ENCODE data around the gene MTHFD1. TPM values are rescaled to one million over a fixed set of nuclear protein-coding genes. Genes with fewer than 3 reads are reported as not detected.
"Not testable (repeated sequence)": the region's sequence is repeated elsewhere in the genome, so short reads cannot be mapped to it uniquely, and the experiment has no call there.

Gene MTHFD1
- total RNA-seq, 2 experiments from 2014 or later, result 165 to 166 TPM

DNA sequence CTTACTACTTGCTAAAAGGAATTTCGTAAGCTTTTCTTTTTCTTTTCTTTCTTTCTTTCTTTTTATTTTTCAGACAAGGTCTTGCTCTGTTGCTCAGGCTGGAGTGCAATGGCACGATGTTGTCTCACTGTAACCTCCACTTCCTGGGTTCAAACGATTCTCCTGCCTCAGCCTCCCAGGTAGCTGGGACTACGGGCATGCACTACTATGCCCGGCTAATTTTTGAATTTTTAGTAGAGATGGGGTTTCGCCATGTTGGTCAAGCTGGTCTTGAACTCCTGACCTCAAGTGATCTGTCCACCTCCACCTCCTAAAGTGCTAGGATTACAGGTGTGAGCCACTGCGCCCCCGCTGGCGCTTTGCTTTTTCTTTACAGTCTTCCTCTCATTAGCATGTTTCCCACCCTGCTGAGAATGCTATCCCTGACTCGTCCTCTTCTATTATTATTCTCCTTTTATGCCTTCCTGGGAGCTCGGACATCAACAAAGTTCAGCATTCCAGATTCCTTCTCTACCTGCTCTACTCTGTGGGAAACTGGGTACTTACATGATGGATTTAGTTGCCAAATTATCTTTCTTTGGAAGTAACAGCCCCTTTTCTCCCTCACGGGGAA lies 3.1 kb downstream of the MTHFD1 start:
- H3K27me3 Mint-ChIP-seq, result no peaks in the 10 kb centered on the region
- peaks cover 46% of the 10 kb centered on the region for H3K36me3 Mint-ChIP-seq (ENCODE audit: low read depth)
- ChIA-PET POLR2A (no interaction called here), CTCF (interaction anchor here (1.0 to 1.5 kb wide), 3 partner anchors 11 to 98 kb away, joined by 3 to 4 read pairs (median 4); no protein-coding TSS in a partner anchor)
- H3K27ac Mint-ChIP-seq, result no peak overlapping the region
- H3K9me3 Mint-ChIP-seq, result no peaks in the 10 kb centered on the region
- peaks cover 66% of the 10 kb centered on the region for H3K4me1 Mint-ChIP-seq
- DNase-seq, result no peak
- H3K4me3 Mint-ChIP-seq, result peak overlapping the region; percentile 21

DNA sequence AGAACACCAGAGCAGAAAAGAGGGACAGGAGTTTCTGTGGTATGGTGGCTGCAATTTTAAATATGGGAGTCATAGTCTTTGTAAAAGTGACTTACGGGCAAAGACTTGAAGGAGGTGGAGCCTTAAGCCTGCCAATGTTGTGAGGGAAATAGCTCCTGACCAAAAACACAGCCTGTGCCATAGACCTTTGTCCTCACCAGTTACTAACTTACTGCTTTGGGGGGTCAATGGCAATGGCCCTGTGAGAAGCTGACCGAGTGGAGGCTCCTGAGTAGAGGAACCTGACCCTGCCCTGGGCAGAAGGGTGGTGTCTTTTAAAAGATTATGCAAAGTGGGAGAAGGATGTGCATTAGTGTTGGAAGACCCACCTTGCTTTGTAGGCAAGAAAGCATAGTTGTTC lies 3.8 kb downstream of the MTHFD1 start:
- DNase-seq, result no peak
- CTCF ChIA-PET, result interaction anchor here (1.0 to 1.8 kb wide), 5 partner anchors 9 to 38 kb away, joined by 3 to 7 read pairs (median 5); no protein-coding TSS in a partner anchor
- Mint-ChIP-seq H3K4me3 (no peak overlapping the region), H3K27ac (no peak overlapping the region), H3K36me3 (ENCODE audit: low read depth) (peaks cover 46% of the 10 kb centered on the region), H3K9me3 (no peaks in the 10 kb centered on the region), H3K27me3 (no peaks in the 10 kb centered on the region), H3K4me1 (peaks cover 63% of the 10 kb centered on the region)
- POLR2A ChIA-PET, result no interaction called here

DNA sequence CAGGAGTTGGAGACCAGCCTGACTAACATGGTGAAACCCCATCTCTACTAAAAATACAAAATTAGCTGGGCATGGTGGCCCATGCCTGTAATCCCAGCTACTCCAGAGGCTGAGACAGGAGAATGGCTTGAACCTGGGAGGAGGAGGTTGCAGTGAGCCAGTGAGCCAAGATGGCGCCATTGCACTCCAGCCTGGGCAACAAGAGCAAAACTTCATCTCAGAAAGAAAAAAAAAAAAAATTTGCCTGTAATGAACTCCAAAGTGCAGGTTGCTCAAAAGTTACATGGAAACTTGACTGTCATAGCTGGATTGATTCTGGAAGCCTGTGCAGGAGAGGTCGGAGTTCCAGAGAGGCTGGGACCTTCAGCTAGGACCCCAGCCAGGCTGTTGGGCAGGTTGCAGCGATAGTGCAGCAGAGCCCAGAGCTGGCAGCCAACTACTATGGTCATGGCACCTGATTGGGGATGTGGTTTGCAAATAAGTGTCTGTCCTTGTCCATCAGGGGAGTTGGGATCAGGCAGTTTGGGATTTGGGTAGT lies 5.1 kb downstream of the MTHFD1 start:
- peaks cover 47% of the 10 kb centered on the region for H3K36me3 Mint-ChIP-seq (ENCODE audit: low read depth)
- H3K4me3 Mint-ChIP-seq, H3K27me3 Mint-ChIP-seq, DNase-seq, POLR2A ChIA-PET, H3K9me3 Mint-ChIP-seq: not testable (repeated sequence)
- CTCF ChIA-PET, result interaction anchor here (0.6 to 2.3 kb wide), 8 partner anchors 10 to 235 kb away, joined by 4 to 8 read pairs (median 5); no protein-coding TSS in a partner anchor
- H3K4me1 Mint-ChIP-seq, result peaks cover 56% of the 10 kb centered on the region
- H3K27ac Mint-ChIP-seq, result peak overlapping the region; percentile 41

DNA sequence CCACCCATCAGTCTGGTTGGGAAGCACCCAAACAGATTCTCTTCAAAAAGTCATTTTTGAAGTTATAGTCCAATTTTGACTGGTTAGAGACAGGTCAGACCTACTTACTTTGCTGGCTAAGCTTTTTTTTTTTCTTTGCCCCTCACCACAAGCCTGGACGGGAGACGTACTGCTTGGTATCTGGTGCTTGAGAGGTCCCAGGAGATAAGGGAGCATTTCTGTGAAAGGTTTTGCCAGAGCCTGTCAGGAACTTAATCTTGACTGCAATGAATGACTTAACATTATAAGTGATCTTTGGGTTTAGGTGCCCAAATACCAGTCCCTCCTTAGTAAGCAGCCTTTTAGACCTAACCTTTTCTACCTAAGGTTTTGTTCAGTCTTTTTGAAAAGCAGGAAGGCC lies 6.3 kb downstream of the MTHFD1 start:
- CTCF ChIA-PET, result interaction anchor here (0.6 to 2.3 kb wide), 3 partner anchors 9 to 516 kb away, joined by 3 to 8 read pairs (median 8); no protein-coding TSS in a partner anchor
- Mint-ChIP-seq H3K4me1 (peaks cover 54% of the 10 kb centered on the region), H3K4me3 (no peak overlapping the region), H3K27me3 (no peaks in the 10 kb centered on the region), H3K27ac (no peak overlapping the region), H3K9me3 (no peaks in the 10 kb centered on the region), H3K36me3 (ENCODE audit: low read depth) (peaks cover 49% of the 10 kb centered on the region)
- POLR2A ChIA-PET, result no interaction called here
- DNase-seq, result no peak

DNA sequence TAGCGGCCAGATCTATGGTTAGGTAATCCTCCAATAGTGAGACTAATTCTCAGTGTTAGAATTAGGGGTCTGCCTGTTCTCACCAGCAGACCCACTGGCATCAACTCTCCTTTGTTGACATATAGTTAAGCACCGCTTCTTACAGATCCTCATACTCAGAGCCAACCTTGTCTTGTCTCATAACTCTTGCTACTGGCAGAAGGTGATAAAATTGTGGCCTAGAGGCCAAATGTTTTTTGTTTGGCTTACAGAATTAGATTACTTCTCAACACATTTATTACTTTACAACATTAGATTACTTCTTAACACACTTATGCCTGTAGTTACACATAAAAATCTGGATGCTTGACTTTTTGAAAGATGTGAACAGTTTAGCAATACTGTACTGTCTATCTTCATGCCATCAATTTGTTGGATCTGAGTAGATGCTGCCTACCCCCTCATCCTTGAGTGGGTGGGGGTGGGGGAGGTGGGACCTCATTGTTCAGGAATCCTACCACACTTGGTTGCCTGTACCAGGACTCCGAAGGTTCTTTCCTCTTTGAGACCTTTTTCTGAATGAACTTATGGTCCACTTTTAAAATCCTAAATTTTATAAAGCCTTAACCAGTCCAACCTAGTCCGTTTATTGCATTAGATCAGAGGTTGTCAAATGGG lies 7.0 kb downstream of the MTHFD1 start:
- H3K4me3 Mint-ChIP-seq, result no peak overlapping the region
- ChIA-PET POLR2A (no interaction called here), CTCF (interaction anchor here (0.6 to 2.1 kb wide), 2 partner anchors 27 to 515 kb away, joined by 3 to 8 read pairs; no protein-coding TSS in a partner anchor)
- H3K27me3 Mint-ChIP-seq, result no peaks in the 10 kb centered on the region
- H3K9me3 Mint-ChIP-seq, result no peaks in the 10 kb centered on the region
- no peak overlapping the region for H3K27ac Mint-ChIP-seq
- DNase-seq, result no peak
- H3K36me3 Mint-ChIP-seq (ENCODE audit: low read depth), result peaks cover 46% of the 10 kb centered on the region
- H3K4me1 Mint-ChIP-seq, result peaks cover 49% of the 10 kb centered on the region

DNA sequence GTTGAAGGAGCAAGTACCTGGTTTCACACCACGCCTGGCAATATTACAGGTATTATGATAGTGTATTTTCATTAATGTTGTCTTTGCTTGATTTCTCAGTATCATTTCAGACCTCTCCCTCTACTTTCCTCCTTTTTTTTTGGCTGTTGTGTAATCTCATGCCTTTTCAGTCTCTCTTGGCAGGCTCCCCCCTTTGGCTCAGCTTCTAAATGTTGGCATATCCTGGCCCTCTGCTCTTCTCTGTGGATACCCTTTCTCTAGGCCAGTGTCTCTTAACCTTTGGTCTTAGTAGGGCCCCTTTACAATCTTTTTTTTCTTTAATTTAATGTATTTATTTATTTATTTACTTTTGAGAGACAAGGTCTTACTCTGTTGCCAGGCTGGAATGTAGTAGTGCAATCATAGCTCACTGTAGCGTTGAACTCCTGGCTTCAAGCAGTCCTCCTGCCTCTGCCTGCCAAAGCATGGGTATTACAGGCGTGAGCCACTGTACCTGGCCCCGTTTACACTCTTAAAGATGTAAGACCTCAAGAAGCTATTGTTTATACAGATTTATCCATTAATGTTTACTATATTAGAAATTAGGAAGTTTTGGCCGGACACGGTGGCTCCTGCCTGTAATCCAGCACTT lies 12.8 kb downstream of the MTHFD1 start:
- Mint-ChIP-seq H3K4me3 (no peak overlapping the region), H3K27me3 (no peaks in the 10 kb centered on the region), H3K27ac (no peak overlapping the region), H3K4me1 (peaks cover 15% of the 10 kb centered on the region), H3K9me3 (no peaks in the 10 kb centered on the region), H3K36me3 (ENCODE audit: low read depth) (peaks cover 30% of the 10 kb centered on the region)
- DNase-seq, result no peak
- CTCF ChIA-PET, result interaction anchor here (1.2 to 3.4 kb wide), 4 partner anchors 9 to 30 kb away, joined by 3 to 10 read pairs (median 6); no protein-coding TSS in a partner anchor
- POLR2A ChIA-PET, result no interaction called here

DNA sequence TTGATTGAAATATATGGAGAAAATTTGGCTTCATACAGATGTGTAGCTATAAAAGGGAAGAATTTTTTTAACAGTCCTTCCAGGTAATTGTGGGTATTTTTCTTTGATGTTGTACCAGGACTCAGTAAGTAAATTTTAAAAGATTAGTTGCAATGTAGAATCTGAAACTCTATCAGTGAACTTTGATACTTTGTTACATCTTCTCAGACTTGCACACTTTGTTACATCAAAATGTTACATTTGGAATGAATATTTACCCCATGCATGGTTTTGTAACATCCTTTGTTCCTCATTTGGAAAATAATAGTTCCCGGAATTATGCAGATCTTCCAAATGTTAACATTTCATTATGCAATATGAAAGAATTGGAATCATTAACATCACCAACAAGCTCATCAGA lies 13.8 kb downstream of the MTHFD1 start:
- CTCF ChIA-PET, result interaction anchor here (0.6 to 3.4 kb wide), 6 partner anchors 11 to 666 kb away, joined by 3 to 10 read pairs (median 3); no protein-coding TSS in a partner anchor
- no peak overlapping the region for H3K27ac Mint-ChIP-seq

DNA sequence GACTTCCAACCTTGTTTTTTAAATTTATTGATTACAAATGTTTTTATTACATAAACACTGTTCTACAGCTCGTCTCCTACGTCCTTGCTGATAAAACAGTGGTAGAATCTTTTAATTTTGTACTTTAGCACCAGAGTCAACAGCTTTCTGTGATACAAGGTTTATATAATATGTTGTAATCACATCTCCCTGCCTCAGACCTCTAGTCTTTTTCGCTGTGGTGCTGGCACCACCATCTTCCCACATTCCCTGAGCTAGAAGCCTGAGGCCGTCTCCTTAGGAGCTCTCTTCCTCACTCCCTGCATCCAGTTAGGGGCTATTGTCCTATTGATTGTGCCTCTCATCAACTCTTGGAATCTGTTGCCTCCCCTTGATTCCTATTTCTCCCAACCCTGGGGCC lies 17.1 kb downstream of the MTHFD1 start:
- Mint-ChIP-seq H3K27me3 (no peaks in the 10 kb centered on the region), H3K27ac (no peak overlapping the region), H3K36me3 (ENCODE audit: low read depth) (peaks cover 29% of the 10 kb centered on the region), H3K4me3 (no peak overlapping the region), H3K4me1 (peaks cover 21% of the 10 kb centered on the region), H3K9me3 (no peaks in the 10 kb centered on the region)
- ChIA-PET POLR2A (no interaction called here), CTCF (interaction anchor here (0.6 to 1.5 kb wide), 4 partner anchors 10 to 148 kb away, joined by 3 to 6 read pairs (median 4); no protein-coding TSS in a partner anchor)
- no peak for DNase-seq

More for the DNA sequence above, 13.8 kb downstream of the MTHFD1 start:
- POLR2A ChIA-PET, result interaction anchor here (0.6 kb wide), 1 partner anchor 12 kb away, joined by 4 read pairs; no protein-coding TSS in a partner anchor
- peaks cover 33% of the 10 kb centered on the region for H3K36me3 Mint-ChIP-seq (ENCODE audit: low read depth)
- H3K9me3 Mint-ChIP-seq, result no peaks in the 10 kb centered on the region
- DNase-seq, result no peak
- H3K27me3 Mint-ChIP-seq, result no peaks in the 10 kb centered on the region
- peaks cover 19% of the 10 kb centered on the region for H3K4me1 Mint-ChIP-seq
- no peak overlapping the region for H3K4me3 Mint-ChIP-seq

DNA sequence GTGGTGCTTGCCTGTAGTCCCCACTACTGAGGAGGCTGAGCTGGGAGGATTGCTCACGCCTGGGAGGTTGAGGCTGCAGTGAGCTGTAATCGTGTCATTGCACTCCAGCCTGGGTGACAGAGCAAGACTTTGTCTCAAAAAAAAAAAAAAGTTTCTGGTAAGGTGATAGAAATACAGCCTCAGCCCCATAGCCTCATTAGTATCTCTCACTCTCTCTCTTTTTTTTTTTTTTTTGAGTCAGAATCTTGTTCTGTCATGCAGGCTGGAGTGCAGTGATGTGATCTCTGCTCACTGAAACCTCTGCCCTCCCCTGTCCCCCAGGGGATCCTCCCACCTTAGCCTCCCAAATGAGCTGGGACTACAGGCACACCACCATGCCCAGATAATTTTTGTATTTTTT lies 19.2 kb downstream of the MTHFD1 start:
- Mint-ChIP-seq H3K27ac (no peak overlapping the region), H3K9me3 (no peaks in the 10 kb centered on the region), H3K27me3 (no peaks in the 10 kb centered on the region), H3K36me3 (ENCODE audit: low read depth) (peaks cover 38% of the 10 kb centered on the region), H3K4me1 (peaks cover 31% of the 10 kb centered on the region), H3K4me3 (no peak overlapping the region)
- no peak for DNase-seq
- POLR2A ChIA-PET, result no interaction called here
- CTCF ChIA-PET, result interaction anchor here (0.8 to 1.0 kb wide), 2 partner anchors 15 to 39 kb away, joined by 3 read pairs; no protein-coding TSS in a partner anchor

DNA sequence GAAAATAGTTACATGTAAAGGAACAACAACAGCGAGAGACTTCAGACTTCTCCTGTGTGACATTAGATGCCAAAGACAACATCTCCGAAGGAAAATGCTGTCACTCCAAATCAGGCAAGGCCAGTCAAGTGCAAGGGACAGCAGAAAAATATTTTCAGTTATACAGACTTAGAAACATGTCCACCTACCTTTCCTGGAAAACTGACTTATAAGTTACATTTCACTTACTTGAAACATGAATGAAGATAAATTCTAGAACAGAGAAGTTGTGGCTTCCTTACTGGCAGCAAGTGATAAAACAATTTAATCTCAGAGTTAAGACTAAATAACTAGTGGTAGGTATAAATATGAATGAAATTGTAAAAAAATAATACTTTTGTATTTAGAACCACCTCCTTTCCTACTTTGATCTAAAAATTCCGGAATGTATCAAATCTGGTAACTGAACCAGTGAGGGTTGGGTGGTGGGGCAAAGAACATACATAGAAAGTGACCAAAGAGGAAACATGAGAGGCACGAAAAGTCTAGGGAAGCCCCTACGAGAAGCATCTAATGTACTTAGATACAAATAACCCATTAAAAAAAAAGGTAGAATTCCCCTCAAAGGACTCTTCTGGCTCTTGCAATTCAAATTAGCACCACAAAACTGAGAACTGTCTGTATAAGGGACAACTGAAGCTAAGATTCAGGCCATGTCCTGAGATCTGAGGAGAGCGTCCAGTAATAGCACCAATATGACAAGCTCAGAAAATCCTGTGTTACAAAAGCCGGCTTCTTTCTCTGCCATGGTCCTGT lies 21.2 kb downstream of the MTHFD1 start:
- ChIA-PET POLR2A (no interaction called here), CTCF (interaction anchor here (0.6 kb wide), 1 partner anchor 24 kb away, joined by 3 read pairs; no protein-coding TSS in a partner anchor)
- Mint-ChIP-seq H3K36me3 (ENCODE audit: low read depth) (peaks cover 36% of the 10 kb centered on the region), H3K4me1 (peaks cover 28% of the 10 kb centered on the region), H3K9me3 (no peaks in the 10 kb centered on the region), H3K4me3 (no peak overlapping the region), H3K27ac (no peak overlapping the region), H3K27me3 (no peaks in the 10 kb centered on the region)
- no peak for DNase-seq

DNA sequence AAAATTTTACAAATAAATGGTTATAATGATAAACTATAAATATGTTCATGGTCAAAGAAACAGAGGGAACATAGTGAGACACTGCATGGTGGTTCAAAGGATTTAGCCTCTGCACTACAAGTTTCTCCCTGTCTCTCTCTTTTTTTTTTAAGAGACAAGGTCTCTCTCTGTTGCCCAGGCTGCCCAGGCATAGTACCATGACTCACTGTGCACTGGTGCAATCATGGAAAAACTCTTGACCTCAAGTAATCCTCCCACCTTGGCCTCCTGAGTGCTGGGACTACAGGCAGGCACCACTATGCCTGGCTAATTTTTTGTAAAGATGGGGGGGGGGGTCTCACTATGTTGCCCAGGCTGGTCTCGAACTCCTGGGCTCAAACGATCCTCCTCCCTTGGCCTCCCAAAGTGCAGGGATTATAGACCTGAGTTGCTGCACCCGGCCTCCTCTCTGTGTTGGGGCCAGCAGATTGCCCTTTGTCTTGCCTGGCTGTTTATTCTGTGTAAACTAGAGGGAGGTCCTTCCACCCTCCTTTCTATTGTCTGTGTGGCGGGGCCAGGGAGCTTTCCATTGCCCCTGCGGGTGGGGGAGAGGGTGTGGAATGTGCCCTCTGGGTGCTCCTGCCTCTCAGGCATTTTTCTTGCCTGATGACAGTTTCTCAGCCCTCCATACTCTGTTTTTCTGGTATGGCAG lies 22.1 kb downstream of the MTHFD1 start:
- no peak for DNase-seq
- ChIA-PET CTCF (interaction anchor here (0.6 kb wide), 1 partner anchor 17 kb away, joined by 4 read pairs; no protein-coding TSS in a partner anchor), POLR2A (no interaction called here)
- Mint-ChIP-seq H3K9me3 (no peaks in the 10 kb centered on the region), H3K4me1 (peaks cover 25% of the 10 kb centered on the region), H3K36me3 (ENCODE audit: low read depth) (peaks cover 34% of the 10 kb centered on the region), H3K4me3 (no peak overlapping the region), H3K27me3 (no peaks in the 10 kb centered on the region), H3K27ac (no peak overlapping the region)

Measured in activated CD4-positive, alpha-beta T cell treated with anti-CD3 and anti-CD28 coated beads, Interleukin-2, amount 10 ng/mL, durations not matched to agents 7 days and 5 days (primary cell).